HCT116 (cell line): ENCODE results near the gene PRKN. TPM values are rescaled to one million over a fixed set of nuclear protein-coding genes. Genes with fewer than 3 reads are reported as not detected.

Experiments
- ATAC-seq: fragments of 200-7000 bp; cut with Tn5 transposase; 2 replicates; pipeline ENCODE4 v1.9.1; 2020; ENCODE audit warnings: mild to moderate bottlenecking, moderate library complexity
- BruUV-seq: library from RNA; stranded (reverse); fragments of 400-500 nt; replicated peaks from 2 replicates; lab custom pipeline; 2021; lab: Mats Ljungman, UMichigan
- CTCF ChIA-PET: fragments of 300-600 bp; sonication (Branson Sonifier 250); formaldehyde crosslinking; loops from one replicate; lab custom pipeline; 2021; ENCODE audit warnings: antibody characterized with exemption; lab: Charles Lee
- POLR2A ChIA-PET: fragments of 300-600, 350-600 bp; sonication (Branson Sonifier 250); formaldehyde crosslinking; loops from one replicate; lab custom pipeline; 2021; ENCODE audit warnings: antibody characterized with exemption; lab: Charles Lee
- RAD21 ChIA-PET, 2 experiments: fragments of 300-600 bp; sonication (Branson Sonifier 250); formaldehyde crosslinking; loops; one replicate each; lab custom pipeline; 2023; ENCODE audit warnings: low total read pairs in 2 of 2; ENCODE audit not compliant: uncharacterized antibody in 2 of 2, unreplicated experiment in 2 of 2, low non-redundant PET in 1 of 2; lab: Charles Lee
- DNase-seq: peaks from one replicate; pipeline ENCODE4 v3.0.0-alpha.2; 2010; ENCODE audit warnings: low read depth, low spot score
- H2AFZ ChIP-seq: fragments of 200-600 bp; shearing (Covaris generic), sonication (generic); 2 replicates; pipeline ENCODE4 v1.6.1; 2017; ENCODE audit warnings: low read depth, mixed run types, mixed read lengths, antibody characterized with exemption, low read length; ENCODE audit not compliant: poor library complexity, severe bottlenecking
- H3K27ac ChIP-seq: 2 replicates; pipeline ENCODE4 v1.5.1; 2012; ENCODE audit warnings: low read depth, low read length
- H3K27me3 ChIP-seq: fragments of 200-600 bp; sonication (generic); 2 replicates; pipeline ENCODE4 v1.6.1; 2016; ENCODE audit warnings: mixed run types, low read length, mixed read lengths; ENCODE audit not compliant: insufficient read depth
- H3K36me3 ChIP-seq, 2 experiments: fragments of 200-500 bp in 1 of 2; fragments of 200-600 bp in 1 of 2; sonication (Bioruptor generic) in 1 of 2; sonication (generic) in 1 of 2; 2 replicates each; pipeline versions ENCODE4 v1.5.1 to v1.6.1; 2014 to 2016; ENCODE audit warnings: low read length in 2 of 2, inconsistent platforms in 1 of 2, mixed read lengths in 1 of 2, mixed run types in 1 of 2; ENCODE audit not compliant: insufficient read depth in 2 of 2, control insufficient read depth in 1 of 2
- H3K4me1 ChIP-seq, 2 experiments: fragments of 200-600 bp in 1 of 2; sonication (generic) in 1 of 2; 2 replicates each; pipeline versions ENCODE4 v1.5.1 to v1.6.1; 2012 to 2017; ENCODE audit warnings: low read length in 2 of 2, inconsistent platforms in 1 of 2, mild to moderate bottlenecking in 1 of 2, mixed read lengths in 1 of 2, mixed run types in 1 of 2, moderate library complexity in 1 of 2; ENCODE audit not compliant: insufficient read depth in 2 of 2, control insufficient read depth in 1 of 2
- H3K4me2 ChIP-seq: fragments of 200-600 bp; sonication (generic); 2 replicates; pipeline ENCODE4 v1.6.1; 2017; ENCODE audit warnings: mixed run types, low read length, mixed read lengths
- H3K4me3 ChIP-seq, 2 experiments: fragments of 200-600 bp in 1 of 2; sonication (generic) in 1 of 2; replicated peaks in 1 of 2; 2 replicates each; pipeline ENCODE4 v1.5.1; 2011 to 2016; ENCODE audit warnings: low read length in 2 of 2, control low read depth in 1 of 2, low read depth in 1 of 2, mild to moderate bottlenecking in 1 of 2, mixed read lengths in 1 of 2, mixed run types in 1 of 2
- H3K79me2 ChIP-seq: fragments of 200-600 bp; sonication (generic); 2 replicates; pipeline ENCODE4 v1.6.1; 2017; ENCODE audit warnings: mild to moderate bottlenecking, mixed run types, low read length, moderate library complexity, mixed read lengths; ENCODE audit not compliant: insufficient read depth
- H3K9ac ChIP-seq: fragments of 200-600 bp; sonication (generic); 2 replicates; pipeline ENCODE4 v1.6.1; 2016; ENCODE audit warnings: low read length, mixed read lengths
- H3K9me2 ChIP-seq: fragments of 200-600 bp; sonication (generic), shearing (Covaris generic); 2 replicates; pipeline ENCODE4 v1.6.1; 2017; ENCODE audit warnings: mixed run types, mild to moderate bottlenecking, moderate library complexity; ENCODE audit not compliant: insufficient read depth
- H3K9me3 ChIP-seq, 2 experiments: fragments of 200-500 bp in 1 of 2; fragments of 200-600 bp in 1 of 2; sonication (Bioruptor generic) in 1 of 2; sonication (generic) in 1 of 2; 2 replicates each; pipeline ENCODE4 v1.6.1; 2014 to 2017; ENCODE audit warnings: low read length in 2 of 2, mixed read lengths in 2 of 2, inconsistent platforms in 1 of 2, low read depth in 1 of 2, mild to moderate bottlenecking in 1 of 2, mixed run types in 1 of 2, moderate library complexity in 1 of 2; ENCODE audit not compliant: control insufficient read depth in 1 of 2, insufficient read depth in 1 of 2
- H4K20me1 ChIP-seq: fragments of 200-600 bp; sonication (generic), shearing (Covaris generic); 2 replicates; pipeline ENCODE4 v1.6.1; 2017; ENCODE audit warnings: mixed run types, mild to moderate bottlenecking, moderate library complexity; ENCODE audit not compliant: insufficient read depth
- CEBPB ChIP-seq: IDR thresholded peaks from 2 replicates; pipeline ENCODE4 v1.6.1; 2012; ENCODE audit warnings: low read depth
- EGR1 ChIP-seq: IDR thresholded peaks from 2 replicates; pipeline ENCODE4 v1.6.1; 2012; ENCODE audit warnings: low read depth
- ELF1 ChIP-seq: IDR thresholded peaks from 2 replicates; pipeline ENCODE4 v1.6.1; 2012; ENCODE audit warnings: low read depth, borderline replicate concordance
- EZH2 ChIP-seq: fragments of 200-600 bp; sonication (generic); IDR thresholded peaks from 2 replicates; pipeline ENCODE4 v1.6.1; 2017; ENCODE audit warnings: antibody characterized with exemption, mixed run types
- EZH2phosphoT487 ChIP-seq: fragments of 200-600 bp; IDR thresholded peaks from 2 replicates; pipeline ENCODE4 v1.6.1; 2018; ENCODE audit warnings: antibody characterized with exemption, borderline replicate concordance
- SIN3A ChIP-seq: IDR thresholded peaks from 2 replicates; pipeline ENCODE4 v1.6.1; 2012; ENCODE audit warnings: low read depth
- SP1 ChIP-seq: IDR thresholded peaks from 2 replicates; pipeline ENCODE4 v1.6.1; 2012; ENCODE audit warnings: low read depth
- SRF ChIP-seq: IDR thresholded peaks from 2 replicates; pipeline ENCODE4 v1.6.1; 2012; ENCODE audit warnings: low read depth
- ZBTB33 ChIP-seq: IDR thresholded peaks from 2 replicates; pipeline ENCODE4 v1.6.1; 2011; ENCODE audit warnings: mild to moderate bottlenecking, low read length, moderate library complexity; ENCODE audit not compliant: insufficient replicate concordance; ENCODE audit errors: extremely low read depth
- ZFX ChIP-seq: fragments of 450-650 bp; IDR thresholded peaks from 2 replicates; pipeline ENCODE4 v1.6.1; 2017
- ZNF274 ChIP-seq: fragments of 200-500 bp; sonication (Bioruptor generic); IDR thresholded peaks from 2 replicates; pipeline ENCODE4 v1.6.1; 2014; ENCODE audit warnings: mild to moderate bottlenecking, low read depth, low read length, inconsistent platforms
- intact Hi-C: fragments of 100-400 bp; cut with micrococcal nuclease; formaldehyde crosslinking; loops from 2 replicates; pipeline ENCODE4 v1.10.0; 2022
- total RNA-seq: library from RNA; stranded (reverse); gene quantifications from one replicate; pipeline ENCODE4 v1.2.1, GENCODE V29; 2021; ENCODE audit not compliant: unreplicated experiment
- TF ChIP-seq, protein P1 (sequence below): IDR thresholded peaks from 2 replicates; pipeline ENCODE4 v1.6.1; 2012

Gene PRKN
- total RNA-seq, 1 experiment from 2014 or later: 2.6 TPM

DNA sequence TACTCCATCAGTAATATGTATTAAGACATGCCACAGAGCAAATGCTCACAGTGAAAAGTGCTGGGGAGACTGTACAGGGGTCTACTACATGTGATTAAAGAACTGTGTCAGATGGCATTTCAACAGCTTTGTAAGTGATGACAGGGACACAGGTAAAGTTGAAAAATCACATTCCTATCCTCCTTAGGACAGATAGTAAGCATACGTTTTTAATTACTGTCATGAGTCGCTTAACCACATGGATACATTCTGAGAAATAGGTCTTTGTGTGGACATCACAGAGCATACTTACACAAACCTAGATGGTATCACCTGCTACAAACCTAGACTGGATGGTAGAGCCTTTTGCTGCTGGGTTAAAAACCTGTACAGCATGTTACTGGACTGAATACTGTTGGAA, 807.9 kb downstream of the PRKN start:
- TF ChIP-seq EGR1: no peak
- TF ChIP-seq ZFX: no peak
- TF ChIP-seq ELF1: no peak
- no peak for TF ChIP-seq CEBPB
- TF ChIP-seq EZH2: no peak
- TF ChIP-seq, protein P1, sequence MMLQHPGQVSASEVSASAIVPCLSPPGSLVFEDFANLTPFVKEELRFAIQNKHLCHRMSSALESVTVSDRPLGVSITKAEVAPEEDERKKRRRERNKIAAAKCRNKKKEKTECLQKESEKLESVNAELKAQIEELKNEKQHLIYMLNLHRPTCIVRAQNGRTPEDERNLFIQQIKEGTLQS: no peak
- no peak for TF ChIP-seq SIN3A
- no peak for TF ChIP-seq ZNF274
- TF ChIP-seq SRF: no peak
- TF ChIP-seq ZBTB33: no peak
- TF ChIP-seq EZH2phosphoT487: no peak
- no peak for TF ChIP-seq SP1
- no peaks in the 10 kb centered on the region for H3K9me3 ChIP-seq
- DNase-seq (no peak), ATAC-seq (no peak)
- no peaks in the 10 kb centered on the region for H4K20me1 ChIP-seq
- H3K36me3 ChIP-seq: no peaks in the 10 kb centered on the region
- no peaks in the 10 kb centered on the region for H3K79me2 ChIP-seq
- H2AFZ ChIP-seq: no peak overlapping the region
- no peaks in the 10 kb centered on the region for H3K9me2 ChIP-seq
- ChIA-PET CTCF (no interaction called here), POLR2A (no interaction called here), RAD21 (no interaction called here)
- BruUV-seq: no TSS peak
- intact Hi-C loops: no loop called here
- no peak overlapping the region for H3K9ac ChIP-seq
- no peak overlapping the region for H3K27ac ChIP-seq
- H3K4me1 ChIP-seq: peaks cover 6 to 10% of the 10 kb centered on the region in 2 experiments
- no peak overlapping the region for H3K4me3 ChIP-seq
- H3K27me3 ChIP-seq: no peaks in the 10 kb centered on the region
- H3K4me2 ChIP-seq: no peak overlapping the region
